ENCODE results near the gene DTNA.

Gene DTNA

DNA sequence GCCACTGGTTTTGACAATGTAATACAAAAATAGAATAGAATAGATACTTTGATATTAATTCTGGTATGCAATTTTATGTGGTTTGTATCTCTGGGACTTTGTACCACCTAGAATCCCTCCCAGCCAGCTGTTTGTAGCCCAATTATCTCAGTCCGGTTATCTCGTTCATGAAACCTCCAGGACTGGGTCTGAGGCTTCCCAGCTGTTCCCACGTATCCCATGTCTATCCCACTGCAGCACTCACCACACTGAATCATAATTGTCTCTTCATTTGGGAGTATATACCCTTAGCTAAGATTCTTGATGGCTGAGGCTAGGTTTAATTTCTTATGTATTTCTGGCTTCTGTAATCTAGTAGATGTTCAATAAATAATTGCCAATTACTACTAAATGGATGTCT is 226.7 kb downstream of the DTNA start:
- DNase-seq (ENCODE audit: low spot score): no peak

DNA sequence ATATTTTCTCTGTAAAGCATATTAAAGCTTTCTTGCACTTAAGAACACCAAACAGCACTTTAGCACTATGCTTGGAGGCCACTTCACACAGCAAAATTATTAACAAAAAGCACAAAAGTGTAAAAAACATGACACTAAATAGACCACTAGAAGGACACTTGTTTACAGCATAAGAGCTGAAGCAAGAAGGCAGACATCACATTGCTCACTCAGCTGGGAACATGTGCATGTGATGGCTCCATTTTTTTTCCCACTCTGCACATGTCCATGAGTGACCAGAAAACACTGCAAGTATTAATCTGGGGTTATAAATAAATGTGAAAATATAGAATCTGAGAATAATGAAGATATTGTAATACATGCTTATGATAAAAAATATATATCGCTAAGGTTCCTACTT is 228.0 kb downstream of the DTNA start:
- no peak for DNase-seq (ENCODE audit: low spot score)

All from globus pallidus (tissue), 1 donor.